Right kidney (tissue), 9 donors: ENCODE data around the gene TEDDM1.
"Not testable (repeated sequence)": the region's sequence is repeated elsewhere in the genome, so short reads cannot be mapped to it uniquely, and the experiment has no call there.

ENCODE experiments used
- DNase-seq: peaks from one replicate; pipeline ENCODE4 v3.0.0-alpha.2; 2016
- long read RNA-seq, 8 donors: transcript quantifications; one replicate each; lab custom pipeline, GENCODE V29; 2026

The TEDDM1 gene
- long read RNA-seq, donor 1: 0 reads
- long read RNA-seq, donor 2: 0 reads
- long read RNA-seq, donor 3: 0 reads
- long read RNA-seq, donor 4: 0 reads
- long read RNA-seq, donor 5: 0 reads
- long read RNA-seq, donor 6: 0 reads
- long read RNA-seq, donor 7: 0 reads
- long read RNA-seq, donor 8: 0 reads

- no peak for DNase-seq
These were observed at the start of gene TEDDM1 for GRCh38 chr1:182400567-182400966. TSS of gene TEDDM1 (minus strand) at chr1:182400667. CDS start at chr1:182400485, 182 bp downstream.

GRCh38 chr1:182450087-182450486 lies 49.6 kb upstream of the TEDDM1 start, which contains the start of gene RGSL1:
TSS of gene RGSL1 (plus strand) at chr1:182450146. CDS start at chr1:182450166, 20 bp downstream.
- DNase-seq: no peak

- no peak for DNase-seq
These were observed 47.2 kb upstream of the TEDDM1 start for GRCh38 chr1:182447660-182448059.

- DNase-seq: not testable (repeated sequence)
These were observed 46.7 kb upstream of the TEDDM1 start for GRCh38 chr1:182447124-182447523.

- DNase-seq: peak; percentile 3
These were observed 45.7 kb upstream of the TEDDM1 start for GRCh38 chr1:182446033-182446669.

GRCh38 chr1:182444497-182444896 lies 44.0 kb upstream of the TEDDM1 start:
- no peak for DNase-seq

- DNase-seq: no peak
These were observed 41.9 kb upstream of the TEDDM1 start for GRCh38 chr1:182442333-182442732.

- no peak for DNase-seq
These were observed 41.3 kb upstream of the TEDDM1 start for GRCh38 chr1:182441719-182442118.

- DNase-seq: no peak
These were observed 37.9 kb upstream of the TEDDM1 start for GRCh38 chr1:182438326-182438725.

GRCh38 chr1:182433580-182433979 lies 33.1 kb upstream of the TEDDM1 start:
- no peak for DNase-seq

GRCh38 chr1:182431278-182431677 lies 30.8 kb upstream of the TEDDM1 start:
- DNase-seq: no peak

- DNase-seq: no peak
These were observed 30.0 kb upstream of the TEDDM1 start for GRCh38 chr1:182430263-182431068.

- no peak for DNase-seq
These were observed 27.6 kb upstream of the TEDDM1 start for GRCh38 chr1:182428043-182428442.

GRCh38 chr1:182426442-182427430 lies 26.3 kb upstream of the TEDDM1 start:
- no peak for DNase-seq

GRCh38 chr1:182415789-182416188 lies 15.3 kb upstream of the TEDDM1 start:
- DNase-seq: no peak

- no peak for DNase-seq
These were observed 13.5 kb upstream of the TEDDM1 start for GRCh38 chr1:182413969-182414368.

- no peak for DNase-seq
These were observed 13.0 kb upstream of the TEDDM1 start for GRCh38 chr1:182413486-182413885.

GRCh38 chr1:182410620-182411273 lies 10.3 kb upstream of the TEDDM1 start:
- no peak for DNase-seq

GRCh38 chr1:182410138-182410537 lies 9.7 kb upstream of the TEDDM1 start:
- no peak for DNase-seq

- no peak for DNase-seq
These were observed 8.1 kb upstream of the TEDDM1 start for GRCh38 chr1:182408435-182409075.

- no peak for DNase-seq
These were observed 7.3 kb upstream of the TEDDM1 start for GRCh38 chr1:182407724-182408123.
